Activated CD4-positive, alpha-beta T cell treated with anti-CD3 and anti-CD28 coated beads, Interleukin-2, amount 50 U/mL, for 24 hours (primary cell): ENCODE data around the gene UIMC1.
"Not testable (repeated sequence)": the region's sequence is repeated elsewhere in the genome, so short reads cannot be mapped to it uniquely, and the experiment has no call there.

ENCODE experiments used
- DNase-seq, 2 donors: peaks; one replicate each; pipeline ENCODE4 v3.0.0-alpha.2; 2020; ENCODE audit warnings: low read depth in 1 of 2, low spot score in 1 of 2

UIMC1 gene

DNA sequence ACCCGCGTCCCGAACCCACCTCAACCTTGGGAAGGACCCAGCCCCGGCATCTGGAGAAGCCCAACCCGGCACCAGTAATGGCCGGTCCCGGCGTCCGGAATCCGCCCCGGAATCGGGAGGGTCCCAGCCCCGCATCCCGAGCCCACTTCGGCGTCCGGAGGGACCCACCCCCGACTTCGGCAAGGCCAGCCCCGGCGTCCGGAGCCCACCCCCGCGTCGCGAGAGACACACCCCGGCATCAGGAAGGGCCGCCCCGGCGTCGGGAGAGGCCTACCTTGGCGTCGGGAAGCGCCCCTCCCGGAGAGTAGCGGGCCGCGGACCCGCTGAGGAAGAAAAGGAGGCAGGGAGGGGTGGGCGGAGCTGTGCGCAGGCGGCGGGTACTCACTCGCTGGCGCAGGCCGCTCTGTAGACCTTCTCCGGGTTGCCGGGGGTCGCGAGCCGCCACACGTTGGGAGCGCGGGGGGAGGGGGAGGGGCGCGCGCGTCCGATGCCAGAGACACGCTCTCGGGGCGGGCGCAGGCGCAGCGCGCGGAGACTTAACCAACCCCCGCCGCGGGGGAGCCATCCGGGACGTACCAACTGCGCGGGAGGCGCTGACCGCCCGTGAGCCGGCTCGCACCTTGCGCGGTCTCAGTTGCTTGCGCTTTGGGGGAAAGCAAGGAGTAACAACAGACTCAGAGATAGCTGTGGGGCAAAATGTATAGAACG lies at the start of gene UIMC1:
Gene UIMC1, minus strand, starts transcription at position 515 of the 708 bp plus-strand sequence. CDS start 24,164 bp downstream, outside the sequence.
- peak; percentile 87 to 89 for DNase-seq

DNA sequence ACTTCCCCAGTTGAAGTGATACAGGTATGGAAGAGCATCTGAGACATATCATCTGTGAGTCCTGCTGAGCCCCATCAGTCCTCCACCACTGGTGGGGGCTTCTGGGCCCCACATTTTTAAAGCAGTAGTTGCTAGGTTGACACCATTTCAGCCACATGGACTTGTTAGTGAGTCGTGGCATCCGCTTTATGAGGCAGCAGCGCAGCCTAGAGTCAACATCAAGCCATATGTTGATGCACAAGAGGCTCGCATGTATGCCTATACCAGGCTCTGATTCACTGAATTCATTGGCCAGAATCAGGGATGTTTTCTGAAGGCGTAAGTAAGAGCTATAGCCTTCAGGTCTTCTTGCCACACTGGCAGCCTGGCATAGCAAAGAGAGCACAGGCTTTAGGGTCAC lies 42.7 kb upstream of the UIMC1 start:
- no peak for DNase-seq

DNA sequence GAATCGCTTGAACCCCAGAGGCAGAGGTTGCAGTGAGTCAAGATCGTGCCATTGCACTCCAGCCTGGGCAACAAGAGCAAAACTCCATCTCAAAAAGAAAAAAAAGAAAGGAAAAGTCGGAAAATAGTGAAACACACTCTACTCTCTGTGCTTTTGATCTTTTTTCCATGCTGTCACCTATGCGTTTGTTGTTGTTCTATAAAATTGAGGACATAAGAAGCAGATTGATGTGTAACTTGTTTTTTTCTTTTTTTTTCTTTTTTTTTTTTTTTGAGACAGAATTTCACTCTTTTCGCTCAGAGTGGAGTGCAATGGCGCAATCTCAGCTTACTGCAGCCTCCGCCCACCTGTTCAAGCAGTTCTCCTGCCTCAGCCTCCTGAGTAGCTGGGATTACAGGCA lies 42.0 kb upstream of the UIMC1 start:
- not testable (repeated sequence) for DNase-seq

DNA sequence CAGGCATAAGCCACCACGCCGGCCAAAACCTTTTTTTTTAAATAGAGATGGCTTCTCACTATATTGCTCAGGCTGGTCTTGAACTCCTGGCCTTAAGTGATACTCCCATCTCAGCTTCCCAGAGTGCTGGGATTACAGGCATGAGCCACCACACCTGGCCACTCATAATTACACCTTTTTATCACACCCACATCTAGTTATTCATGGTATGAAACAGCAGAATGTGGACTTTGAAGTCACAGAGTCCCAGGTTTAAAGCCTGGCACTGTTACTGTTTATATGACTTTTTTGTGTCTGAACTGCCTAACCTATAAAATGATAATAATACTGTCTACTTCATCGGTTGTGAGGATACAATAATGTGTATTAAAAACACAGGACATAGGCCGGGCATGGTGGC lies 39.1 kb upstream of the UIMC1 start:
- no peak for DNase-seq

DNA sequence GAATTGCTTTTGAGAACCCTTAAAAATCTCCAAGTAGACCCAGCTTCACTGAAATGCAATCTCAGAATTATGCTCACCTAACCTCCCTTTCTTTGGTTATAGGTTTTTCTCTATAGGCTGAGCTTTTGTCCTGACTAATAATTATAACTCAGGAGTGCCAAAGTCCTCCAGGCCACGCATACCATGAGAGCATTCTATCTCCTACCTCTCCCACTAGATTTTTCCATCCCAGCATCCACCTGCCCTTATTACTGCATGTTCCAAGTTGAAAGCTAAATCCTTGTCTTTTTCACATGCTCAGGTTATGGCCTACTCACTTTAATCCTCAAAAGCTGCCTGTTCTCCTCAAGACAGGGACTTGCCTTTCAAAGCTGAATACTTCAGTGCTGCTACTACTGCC lies 38.1 kb upstream of the UIMC1 start:
- DNase-seq = no peak

DNA sequence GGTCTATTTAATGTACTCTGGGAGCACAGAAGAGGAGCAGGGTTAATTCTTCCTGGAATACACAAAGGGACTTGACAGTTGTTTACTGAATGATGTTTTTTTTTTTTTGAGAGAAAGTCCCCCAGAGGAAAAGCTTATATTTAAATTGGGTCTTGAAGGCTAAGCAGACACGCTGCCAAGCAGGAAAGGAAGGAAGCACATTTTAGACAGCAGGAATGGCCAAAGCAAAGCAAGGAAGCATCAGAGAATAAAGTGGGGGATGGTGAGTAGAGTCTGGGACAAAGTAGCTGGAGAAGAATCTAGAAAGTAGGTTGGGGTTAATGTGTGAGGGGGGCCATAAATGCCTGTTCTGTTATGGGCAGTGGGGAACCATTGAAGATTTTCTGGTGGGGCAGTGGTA lies 37.4 kb upstream of the UIMC1 start:
- DNase-seq = no peak

DNA sequence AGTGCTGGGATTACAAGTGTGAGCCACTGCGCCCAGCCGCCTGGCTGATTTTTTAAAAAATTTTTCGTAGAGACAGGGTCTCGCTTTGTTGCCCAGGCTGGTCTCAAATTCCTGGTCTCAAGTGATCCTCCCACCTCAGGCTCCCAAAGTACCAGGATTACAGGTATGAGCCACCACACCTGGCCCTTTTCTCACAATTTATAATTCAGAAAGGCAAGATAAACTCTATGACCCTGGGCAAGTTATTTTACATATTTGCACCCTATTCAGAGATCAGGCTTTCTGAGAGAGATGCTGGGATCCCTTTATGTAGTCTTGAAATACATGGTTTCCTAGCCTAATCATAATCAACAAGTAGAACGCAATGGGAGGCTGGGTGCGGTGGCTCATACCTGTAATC lies 36.5 kb upstream of the UIMC1 start:
- no peak for DNase-seq

DNA sequence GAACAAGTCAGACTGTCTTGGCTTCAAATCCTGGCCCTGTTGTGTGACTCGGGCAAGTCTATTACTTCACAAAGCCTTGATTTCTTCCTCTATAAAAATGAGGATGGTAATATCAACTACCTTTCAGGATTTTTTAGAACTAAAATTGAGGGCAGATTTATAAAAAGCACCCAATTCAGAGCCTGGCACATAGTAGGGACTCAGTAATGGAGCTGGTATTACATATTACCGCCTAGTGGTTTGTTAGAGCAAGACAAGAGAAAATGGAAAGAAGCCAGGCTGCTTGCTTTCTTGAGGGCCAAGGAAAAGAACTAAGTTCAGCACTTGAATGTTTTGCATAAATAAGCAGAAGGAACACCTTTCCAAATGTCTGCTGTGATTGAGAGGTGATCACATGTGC lies 35.4 kb upstream of the UIMC1 start:
- DNase-seq = no peak

DNA sequence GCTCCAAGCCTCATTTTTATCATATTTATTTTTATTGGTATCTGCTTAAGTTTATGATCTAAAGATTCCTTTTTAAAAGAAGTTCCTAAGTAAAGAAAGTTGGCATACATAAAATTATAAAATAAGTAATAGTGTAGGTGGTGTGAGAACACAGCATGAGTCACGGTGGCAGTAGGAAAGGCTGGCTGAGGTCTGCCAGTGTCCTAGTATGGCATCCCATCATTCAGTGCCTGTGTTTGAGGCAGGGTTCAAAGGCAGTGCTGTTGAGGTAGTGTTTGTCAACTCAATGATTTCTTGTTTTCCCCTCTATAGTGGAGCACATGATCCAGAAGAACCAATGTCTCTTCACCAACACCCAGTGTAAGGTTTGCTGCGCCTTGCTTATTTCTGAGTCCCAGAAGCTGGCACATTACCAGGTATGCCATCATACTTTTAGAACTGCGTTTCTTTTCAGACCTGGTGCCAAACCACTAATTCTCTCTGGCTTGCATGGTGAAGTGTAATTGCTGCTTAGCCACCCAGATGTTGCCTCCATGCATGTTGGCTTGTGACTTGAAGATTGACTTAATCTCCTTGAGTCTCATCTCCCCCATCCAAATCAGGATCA lies 34.3 kb upstream of the UIMC1 start:
- DNase-seq = no peak

DNA sequence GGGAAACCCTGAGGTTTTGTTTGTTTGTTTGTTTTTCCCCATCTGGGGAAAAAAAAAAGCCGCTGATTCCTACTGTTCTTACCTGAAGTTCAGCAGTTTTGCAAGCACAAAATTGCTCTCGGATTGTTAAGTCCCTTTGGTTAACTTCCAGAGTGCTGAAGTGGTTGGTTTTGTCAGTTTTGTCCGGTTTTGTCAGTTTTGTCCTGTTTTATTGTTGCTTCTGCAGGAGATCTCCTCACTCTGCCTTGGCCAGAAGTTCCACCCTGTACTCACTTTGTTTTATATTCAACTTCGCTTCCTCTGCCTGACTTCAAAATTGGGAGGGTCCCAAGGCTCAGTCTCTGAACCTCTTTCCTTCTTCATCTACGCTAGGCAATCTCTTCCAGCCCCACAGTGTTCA lies 30.3 kb upstream of the UIMC1 start:
- DNase-seq = no peak

DNA sequence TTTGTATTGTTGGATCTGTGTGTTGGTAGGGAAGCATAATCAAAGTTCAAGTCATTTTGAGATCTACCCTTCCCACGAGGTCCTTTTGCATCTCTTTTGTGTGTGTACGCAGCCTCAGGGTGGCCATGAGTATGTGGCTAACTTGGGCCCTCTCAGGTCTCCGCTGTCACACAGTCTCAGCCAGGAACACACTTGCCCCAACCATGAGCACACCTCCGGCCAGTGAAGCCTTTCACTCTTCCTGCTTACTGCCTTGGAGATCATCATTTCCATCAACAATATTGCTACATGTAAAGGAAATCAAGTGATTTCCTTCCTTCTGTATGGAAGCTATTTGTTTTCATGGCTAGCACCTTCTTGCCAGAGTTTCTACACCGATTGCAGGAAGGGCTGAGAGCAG lies 29.9 kb upstream of the UIMC1 start:
- no peak for DNase-seq

DNA sequence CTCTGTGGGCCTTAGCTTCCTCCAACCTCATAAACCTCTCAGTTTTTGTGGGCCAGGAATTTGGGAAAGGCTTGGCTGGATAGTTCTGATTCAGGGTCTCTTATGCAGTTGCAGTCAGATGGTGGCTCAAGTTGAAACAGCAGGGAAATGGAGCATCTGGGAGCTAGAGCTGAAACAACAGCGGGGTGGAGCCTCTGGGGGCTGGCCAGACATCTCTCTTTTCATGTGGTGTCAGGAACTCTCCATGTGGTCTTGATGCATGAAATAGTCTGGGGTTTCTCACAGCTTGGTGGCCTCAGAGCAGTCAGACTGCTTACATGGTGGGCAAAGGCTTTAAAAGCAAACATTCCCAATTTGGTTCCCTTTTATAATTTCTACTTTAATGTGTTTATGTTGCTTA lies 29.4 kb upstream of the UIMC1 start:
- no peak for DNase-seq

DNA sequence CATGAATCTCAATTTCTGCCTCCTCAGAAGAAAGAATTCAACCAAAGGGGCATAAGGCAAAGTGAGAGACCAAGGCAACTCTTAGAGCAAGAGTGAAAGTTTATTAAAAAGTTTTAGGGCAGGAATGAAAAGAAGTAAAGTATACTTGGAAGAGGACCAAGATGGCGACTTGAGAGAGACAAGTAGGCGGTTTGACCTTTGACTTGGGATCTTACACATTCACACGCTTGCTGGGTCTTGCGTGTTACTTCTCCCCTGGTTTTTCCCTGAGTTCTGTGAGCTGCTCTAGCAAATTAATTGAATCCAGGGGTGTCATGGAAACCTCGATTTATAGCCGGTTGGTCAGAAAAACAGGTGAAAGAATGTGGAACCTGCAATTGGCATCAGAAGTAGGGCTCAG lies 22.9 kb upstream of the UIMC1 start:
- DNase-seq = no peak

DNA sequence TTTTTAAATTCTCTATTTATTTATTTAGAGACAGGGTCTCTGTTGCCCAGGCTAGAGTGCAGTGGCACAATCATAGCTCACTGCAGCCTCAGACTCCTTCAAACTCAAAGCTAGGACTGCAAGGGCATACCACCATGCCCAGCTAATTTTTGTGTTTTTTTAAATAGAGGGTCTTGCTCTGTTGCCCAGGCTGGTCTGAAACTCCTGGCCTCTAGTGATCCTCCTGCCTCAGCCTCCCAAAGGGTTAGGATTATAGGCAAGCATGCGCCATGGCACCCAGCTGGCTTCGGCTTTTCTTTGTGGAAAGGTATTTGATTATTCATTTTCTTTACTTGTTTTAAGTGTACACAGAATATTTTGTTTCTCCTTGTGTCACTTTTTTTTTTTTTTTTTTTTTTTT lies 21.1 kb upstream of the UIMC1 start:
- no peak for DNase-seq

DNA sequence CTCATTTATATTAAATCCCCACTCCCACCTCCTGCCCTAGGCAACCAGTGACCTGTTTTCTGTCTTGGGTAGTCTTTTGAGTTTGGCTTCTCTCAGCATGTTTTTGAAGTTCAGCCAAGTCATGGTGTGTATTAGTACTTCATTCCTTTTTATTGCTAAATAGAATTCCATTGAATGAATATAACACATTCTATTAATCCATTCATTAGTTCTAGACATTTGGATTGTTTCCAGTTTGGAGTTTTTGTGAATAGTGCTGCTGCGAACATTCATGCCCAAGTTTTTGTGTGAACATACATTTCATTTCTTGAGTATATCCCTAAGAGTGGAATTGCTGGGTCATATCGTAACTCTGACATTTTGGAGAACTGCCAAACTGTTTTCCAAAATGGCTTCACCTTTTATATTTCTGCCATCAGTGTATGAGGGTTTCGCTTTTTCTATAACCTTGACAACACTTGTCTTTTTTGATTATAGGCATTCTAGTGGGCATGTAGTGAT lies 18.6 kb upstream of the UIMC1 start:
- DNase-seq = no peak

DNA sequence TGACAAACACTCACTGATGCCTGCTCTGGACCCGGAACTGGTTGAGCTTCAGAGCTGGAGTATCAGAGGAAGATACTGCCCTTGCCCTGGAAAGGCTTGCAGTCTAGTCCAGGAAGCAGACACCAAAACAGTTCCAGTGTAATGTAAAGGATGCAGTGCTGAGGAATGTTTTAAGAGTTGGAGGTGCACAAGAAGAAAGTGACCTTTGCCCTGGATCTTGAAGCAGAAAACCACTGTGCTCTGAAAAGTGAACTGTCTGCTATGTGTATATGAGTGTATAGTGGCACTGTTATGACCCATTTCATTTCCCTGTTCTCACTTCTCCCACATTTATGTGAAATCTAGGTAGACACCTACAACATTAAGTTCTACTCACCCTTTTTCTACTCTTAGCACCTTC lies 18.0 kb upstream of the UIMC1 start:
- no peak for DNase-seq

DNA sequence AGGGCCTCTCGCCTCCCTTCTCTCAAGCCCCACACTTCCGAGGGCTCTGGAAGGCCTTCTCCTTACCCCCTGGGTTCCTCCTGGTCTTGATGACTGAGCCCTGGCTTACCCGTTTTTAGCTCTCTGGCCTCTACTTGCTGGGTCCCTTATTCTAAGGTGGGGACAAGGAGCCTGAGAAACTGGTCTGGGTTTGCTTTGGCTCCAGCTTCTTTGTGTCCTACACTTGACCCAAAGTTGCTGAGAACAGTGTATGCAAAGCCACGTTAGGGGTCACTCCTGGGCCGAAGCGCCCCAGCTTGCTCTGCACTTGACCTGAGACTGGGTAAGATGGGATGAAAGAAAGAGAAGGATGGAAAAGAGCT lies 16.7 kb upstream of the UIMC1 start:
- no peak for DNase-seq

DNA sequence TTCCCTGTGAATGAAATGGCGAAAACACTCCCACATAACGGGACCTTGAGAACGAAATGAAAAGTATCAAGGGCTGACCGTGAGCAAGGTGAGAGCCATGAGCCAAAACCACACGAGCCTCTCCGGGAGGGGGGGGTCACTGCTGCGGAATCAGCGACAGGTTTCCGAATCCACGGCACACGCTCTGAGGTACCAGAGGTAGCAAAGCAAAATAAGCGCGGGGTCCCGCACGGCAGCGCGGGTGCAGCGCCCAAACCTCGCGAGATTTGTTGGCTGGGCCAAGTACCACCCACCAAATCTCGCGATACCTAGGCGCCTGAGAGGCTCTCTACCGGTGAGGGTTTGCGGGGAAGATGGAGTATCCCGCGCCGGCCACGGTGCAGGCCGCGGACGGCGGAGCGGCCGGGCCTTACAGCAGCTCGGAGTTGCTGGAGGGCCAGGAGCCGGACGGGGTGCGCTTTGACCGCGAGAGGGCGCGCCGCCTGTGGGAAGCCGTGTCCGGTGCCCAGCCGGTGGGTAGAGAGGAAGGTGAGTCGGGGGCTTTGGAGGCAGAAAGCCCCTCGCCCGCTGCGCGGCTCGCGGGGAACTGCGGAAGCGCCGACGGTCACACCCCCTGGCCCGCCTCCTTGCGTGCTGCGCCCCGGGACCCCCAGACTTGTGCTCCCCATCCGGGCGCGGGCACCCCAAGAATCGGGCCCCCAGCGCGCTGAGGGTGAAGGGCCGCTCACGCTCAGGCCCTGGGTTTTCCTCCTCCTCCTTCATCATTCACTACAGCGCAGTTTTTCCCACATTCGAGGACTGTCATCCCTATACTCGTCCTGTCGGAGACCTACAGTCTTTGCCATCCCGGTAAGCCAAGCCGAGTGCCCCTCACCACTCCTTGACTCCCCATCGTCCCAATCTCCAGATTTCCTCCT lies 16.1 kb upstream of the UIMC1 start, which contains the start of gene ZNF346:
Gene ZNF346, plus strand, starts transcription at position 311 of the 917 bp plus-strand sequence. Its CDS starts 43 bp downstream, at position 354.
- DNase-seq = peak; percentile 76 to 88

DNA sequence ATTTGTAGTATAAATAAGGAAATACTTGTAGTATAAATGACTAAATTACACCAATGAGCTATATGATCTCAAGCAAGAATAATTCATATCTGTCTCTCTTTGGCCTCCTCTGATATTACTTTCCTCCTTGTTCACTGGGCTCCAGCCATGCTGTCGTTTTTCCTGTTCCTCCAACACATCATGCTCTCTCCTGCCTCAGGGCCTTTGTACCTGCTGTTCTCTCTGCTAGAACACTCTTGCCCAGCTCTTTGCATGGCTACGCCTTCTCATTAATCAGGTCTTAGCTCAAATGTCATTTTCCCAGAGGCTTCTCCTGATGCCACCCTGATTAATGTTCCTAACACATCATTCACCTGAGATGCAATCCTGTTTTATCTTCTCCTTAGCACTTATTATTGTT lies 13.5 kb upstream of the UIMC1 start:
- DNase-seq = no peak

DNA sequence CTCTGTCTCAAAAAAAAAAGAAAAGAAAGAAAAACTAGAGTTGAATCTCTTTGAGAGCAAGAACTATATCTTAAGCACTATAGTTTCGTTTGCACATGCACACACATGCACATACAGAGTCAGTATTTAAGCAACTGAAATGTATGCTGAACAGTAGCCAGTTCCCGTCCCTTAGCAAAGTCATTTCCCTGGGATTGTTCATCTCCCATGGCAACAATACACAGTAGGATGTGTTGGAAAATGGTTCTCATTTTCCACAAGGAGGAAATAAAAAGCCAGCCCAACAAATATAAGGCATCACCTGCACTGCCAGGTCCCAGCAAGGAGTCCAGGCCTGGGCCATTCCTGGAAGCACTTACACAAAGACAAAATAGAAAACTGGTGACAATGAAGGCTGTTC lies 11.8 kb upstream of the UIMC1 start:
- DNase-seq = no peak

DNA sequence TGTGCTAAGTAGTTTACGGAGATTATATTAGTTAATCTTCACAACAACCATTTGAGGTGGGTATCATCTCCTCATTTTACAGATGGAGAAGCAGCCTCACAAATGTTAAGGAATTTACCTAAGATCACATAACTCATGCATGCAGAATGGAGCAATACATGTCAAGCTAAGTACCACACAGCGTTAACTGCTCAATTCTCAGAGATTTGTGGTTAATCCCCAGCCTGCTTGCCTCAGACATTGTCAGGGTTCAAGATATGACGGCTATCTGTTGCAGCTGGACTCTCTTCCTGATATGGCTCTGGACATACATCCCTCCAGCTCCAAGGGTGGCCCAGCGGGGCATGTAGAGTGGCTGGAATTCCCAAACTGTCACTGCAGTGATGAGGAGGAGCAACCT lies 8.6 kb upstream of the UIMC1 start:
- DNase-seq = no peak

DNA sequence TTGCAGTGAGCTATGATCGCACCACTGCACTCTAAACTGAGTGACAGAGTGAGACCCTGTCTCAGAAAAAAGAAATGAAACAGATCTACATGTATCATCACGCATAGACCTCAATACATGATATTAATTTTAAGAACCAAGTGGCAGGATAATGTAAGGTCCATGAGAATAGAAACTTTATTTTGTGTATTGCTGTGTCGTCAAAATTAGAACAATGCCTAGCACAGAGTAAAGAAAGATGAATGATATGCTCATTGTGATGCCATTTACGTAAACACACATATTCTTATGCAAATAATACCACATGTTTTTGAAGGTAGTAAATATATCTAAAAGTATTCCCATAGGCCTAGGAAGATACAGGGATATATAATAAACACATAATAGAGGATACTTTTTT lies 3.6 kb upstream of the UIMC1 start:
- DNase-seq = no peak
